Stimulated activated naive B cell treated with anti-CD40 and anti-IgM and Interleukin-4, amounts not matched to agents 10 μg/mL and 1 μg/mL and 100 μg/mL, for 72 hours (primary cell): ENCODE measurements around the gene PRM1.

Source experiments
- ATAC-seq, 2 donors: fragments of 150-1000 bp; cut with Tn5 transposase; replicated peaks; 2 replicates each; pipeline ENCODE4 v1.10.0; 2021; ENCODE audit warnings: moderate library complexity in 1 of 2
- DNase-seq: peaks from one replicate; pipeline ENCODE4 v3.0.0; 2021
- H3K27ac Mint-ChIP-seq: one replicate; pipeline ENCODE4 v1.8.0; 2022; ENCODE audit warnings: mild to moderate bottlenecking, mixed read lengths
- H3K27me3 Mint-ChIP-seq, 2 donors: one replicate each; pipeline ENCODE4 v1.8.0; 2022; ENCODE audit warnings: mixed read lengths in 2 of 2
- H3K36me3 Mint-ChIP-seq, 2 donors: one replicate each; pipeline ENCODE4 v1.8.0; 2022; ENCODE audit warnings: mixed read lengths in 2 of 2, mild to moderate bottlenecking in 1 of 2
- H3K4me1 Mint-ChIP-seq, 2 donors: one replicate each; pipeline ENCODE4 v1.8.0; 2022; ENCODE audit warnings: mixed read lengths in 2 of 2, mild to moderate bottlenecking in 1 of 2
- H3K4me3 Mint-ChIP-seq, 2 donors: one replicate each; pipeline ENCODE4 v1.8.0; 2022; ENCODE audit warnings: mild to moderate bottlenecking in 2 of 2, mixed read lengths in 2 of 2, moderate library complexity in 1 of 2
- H3K9me3 Mint-ChIP-seq, 2 donors: one replicate each; pipeline ENCODE4 v1.8.0; 2022; ENCODE audit warnings: mixed read lengths in 2 of 2, mild to moderate bottlenecking in 1 of 2

Gene PRM1

GRCh38 chr16:11277607-11278337 is 3.4 kb downstream of the PRM1 start:
- ATAC-seq (no peak), DNase-seq (no peak)
- Mint-ChIP-seq H3K27me3 (no peaks in the 10 kb centered on the region), H3K36me3 (no peaks in the 10 kb centered on the region), H3K27ac (peak overlapping the region; percentile 89), H3K4me1 (peaks cover 15 to 24% of the 10 kb centered on the region in 2 donors), H3K9me3 (no peaks in the 10 kb centered on the region), H3K4me3 (no peak overlapping the region)

DNA sequence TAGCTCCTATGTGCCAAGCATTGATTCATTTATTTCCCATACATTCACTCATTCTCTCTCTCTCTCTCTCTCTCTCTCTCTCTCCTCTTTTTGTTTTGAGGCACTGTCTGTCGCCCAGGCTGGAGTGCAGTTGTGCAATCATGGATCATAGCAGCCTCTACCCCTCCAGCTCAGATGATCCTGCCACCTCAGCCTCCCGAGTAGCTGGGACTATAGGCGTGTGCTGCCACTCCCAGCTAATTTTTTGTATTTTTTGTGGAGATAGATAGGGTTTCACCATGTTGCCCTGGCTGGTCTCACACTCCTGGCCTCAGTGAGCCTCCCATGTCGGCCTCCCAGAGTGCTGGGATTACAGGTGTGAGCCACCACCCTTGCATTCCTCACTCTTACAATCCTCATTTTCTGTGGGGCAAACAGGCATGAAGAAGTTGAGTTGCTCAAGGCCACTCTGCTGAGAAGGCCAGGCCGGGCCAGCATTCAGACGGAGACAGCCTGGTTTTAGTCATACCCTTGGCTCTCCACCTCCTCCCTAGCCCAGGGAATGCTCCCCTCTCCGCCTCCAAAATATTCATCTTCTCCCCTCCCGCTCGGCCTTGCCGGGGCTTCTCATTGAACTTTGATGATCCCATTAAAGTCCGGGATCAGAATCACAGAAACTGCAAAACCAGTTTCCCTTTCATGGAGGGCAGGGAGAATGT is 4.1 kb downstream of the PRM1 start:
- Mint-ChIP-seq H3K4me3 (no peak overlapping the region), H3K27ac (peak overlapping the region; percentile 89), H3K9me3 (no peaks in the 10 kb centered on the region), H3K4me1 (peaks cover 13 to 21% of the 10 kb centered on the region in 2 donors), H3K27me3 (no peaks in the 10 kb centered on the region), H3K36me3 (no peaks in the 10 kb centered on the region)
- DNase-seq (no peak), ATAC-seq (no peak)

DNA sequence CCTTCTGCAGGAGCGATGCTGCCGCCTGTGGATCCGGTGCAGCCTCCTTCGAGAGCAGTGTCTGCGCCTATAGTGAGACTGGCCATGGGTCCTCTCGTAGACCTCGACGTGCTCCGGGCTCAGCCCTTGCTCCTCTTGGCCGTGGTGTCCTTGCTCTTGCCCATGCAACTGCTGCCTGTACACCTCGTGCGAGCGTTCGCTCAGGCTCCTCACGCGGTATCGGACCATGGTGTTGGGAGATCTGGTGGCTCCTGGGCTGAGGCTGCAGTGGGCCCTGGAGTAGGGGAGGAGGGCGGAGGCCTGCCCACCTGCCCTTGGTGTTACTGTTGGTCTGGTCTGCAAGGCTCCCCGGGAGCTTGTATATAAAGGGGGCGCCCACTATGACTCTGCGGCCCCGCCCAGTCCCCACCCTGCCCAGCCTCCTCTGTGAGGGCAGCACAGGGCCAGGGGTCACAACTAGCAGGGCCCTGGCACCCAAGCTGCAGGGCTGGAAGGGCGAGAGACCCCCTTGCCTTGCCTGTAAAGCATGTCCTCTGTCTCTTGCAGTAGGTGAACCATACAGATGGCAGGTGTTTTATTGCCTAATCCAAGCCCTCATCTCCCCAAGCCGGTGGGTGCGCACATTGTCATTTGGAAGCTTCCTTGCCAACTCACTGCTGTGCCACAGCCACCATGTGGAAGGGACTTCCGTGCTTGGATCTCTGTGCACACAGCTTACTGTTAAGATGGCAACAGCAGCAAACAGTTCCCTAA is 4.8 kb downstream of the PRM1 start, which contains the start of gene PRM2:
Gene PRM2, minus strand, starts transcription at position 338 of the 753 bp plus-strand sequence. Its CDS starts 110 bp downstream, at position 228.
- peaks cover 12 to 19% of the 10 kb centered on the region in 2 donors for H3K4me1 Mint-ChIP-seq
- DNase-seq (no peak), ATAC-seq (no peak)
- H3K9me3 Mint-ChIP-seq = no peaks in the 10 kb centered on the region
- no peaks in the 10 kb centered on the region for H3K27me3 Mint-ChIP-seq
- no peaks in the 10 kb centered on the region for H3K36me3 Mint-ChIP-seq
- H3K27ac Mint-ChIP-seq = no peak within 1 kb of the TSS
- H3K4me3 Mint-ChIP-seq = no peak within 1 kb of the TSS

- Mint-ChIP-seq H3K27me3 (no peaks in the 10 kb centered on the region), H3K27ac (no peak overlapping the region), H3K9me3 (no peaks in the 10 kb centered on the region), H3K36me3 (no peaks in the 10 kb centered on the region), H3K4me1 (peaks cover 12 to 16% of the 10 kb centered on the region in 2 donors), H3K4me3 (no peak overlapping the region)
- no peak for ATAC-seq
- no peak for DNase-seq
These were observed 6.2 kb downstream of the PRM1 start for GRCh38 chr16:11274964-11275363.

- H3K4me3 Mint-ChIP-seq = no peak overlapping the region
- no peak overlapping the region for H3K27ac Mint-ChIP-seq
- H3K36me3 Mint-ChIP-seq = no peaks in the 10 kb centered on the region
- DNase-seq (no peak), ATAC-seq (no peak)
- H3K4me1 Mint-ChIP-seq = peaks cover 5% of the 10 kb centered on the region in 2 donors
- no peaks in the 10 kb centered on the region for H3K27me3 Mint-ChIP-seq
- no peaks in the 10 kb centered on the region for H3K9me3 Mint-ChIP-seq
These were observed 7.3 kb downstream of the PRM1 start for GRCh38 chr16:11273721-11274324.

DNA sequence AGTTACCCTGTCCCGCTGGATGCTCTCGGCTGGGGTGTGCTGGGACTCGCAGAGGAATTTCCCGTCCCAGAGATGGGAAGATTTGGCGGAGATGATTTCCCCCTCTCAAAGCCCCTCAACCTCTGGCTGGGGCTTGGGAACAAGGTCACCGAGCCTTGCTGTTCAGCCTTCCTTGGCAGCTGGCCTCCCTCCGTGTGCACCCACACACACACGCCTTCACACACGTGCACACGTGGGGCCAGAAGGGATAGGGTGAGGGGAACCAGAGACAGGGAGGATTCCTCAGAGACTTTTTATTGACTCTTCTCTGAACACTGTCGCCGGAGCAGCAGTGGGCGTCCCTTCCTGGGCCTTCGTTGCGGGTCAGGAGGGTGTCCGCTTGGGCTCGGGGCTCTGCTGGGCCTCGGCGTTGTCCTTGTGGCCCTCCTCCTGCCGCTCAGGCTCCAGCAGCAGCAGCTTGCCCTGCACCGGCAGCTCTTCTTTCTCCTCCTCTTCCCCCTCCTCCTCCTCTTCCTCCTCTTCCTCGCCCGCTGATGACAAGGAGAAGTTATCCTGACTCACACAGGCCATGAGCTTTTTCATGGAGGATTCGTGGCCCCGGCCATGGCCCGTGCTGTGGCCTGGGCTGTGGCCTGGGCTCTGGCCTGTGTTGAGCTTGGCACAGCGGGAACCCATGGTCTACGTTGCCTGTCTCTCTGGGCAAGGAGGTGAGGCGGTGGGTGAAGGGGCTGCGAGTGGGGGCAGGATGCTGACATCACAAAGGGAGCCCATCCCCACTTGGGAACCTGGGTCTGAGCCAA is 8.0 kb downstream of the PRM1 start, which contains the start of gene PRM3:
Gene PRM3, minus strand, starts transcription at position 709 of the 800 bp plus-strand sequence. Its CDS starts 34 bp downstream, at position 675.
- no peak for ATAC-seq
- Mint-ChIP-seq H3K27me3 (no peaks in the 10 kb centered on the region), H3K9me3 (no peaks in the 10 kb centered on the region), H3K4me1 (peaks cover 0 to 2% of the 10 kb centered on the region in 2 donors), H3K27ac (no peak within 1 kb of the TSS), H3K4me3 (peak within 1 kb of the TSS in 1 of 2 donors; percentile 26), H3K36me3 (no peaks in the 10 kb centered on the region)
- no peak for DNase-seq

GRCh38 chr16:11272484-11272883 is 8.6 kb downstream of the PRM1 start:
- Mint-ChIP-seq H3K36me3 (no peaks in the 10 kb centered on the region), H3K27me3 (no peaks in the 10 kb centered on the region), H3K4me1 (peaks cover 0 to 2% of the 10 kb centered on the region in 2 donors), H3K4me3 (no peak overlapping the region), H3K27ac (no peak overlapping the region), H3K9me3 (no peaks in the 10 kb centered on the region)
- DNase-seq = no peak
- no peak for ATAC-seq

- H3K27me3 Mint-ChIP-seq = no peaks in the 10 kb centered on the region
These were observed 9.5 kb downstream of the PRM1 start for GRCh38 chr16:11271610-11272009.

DNA sequence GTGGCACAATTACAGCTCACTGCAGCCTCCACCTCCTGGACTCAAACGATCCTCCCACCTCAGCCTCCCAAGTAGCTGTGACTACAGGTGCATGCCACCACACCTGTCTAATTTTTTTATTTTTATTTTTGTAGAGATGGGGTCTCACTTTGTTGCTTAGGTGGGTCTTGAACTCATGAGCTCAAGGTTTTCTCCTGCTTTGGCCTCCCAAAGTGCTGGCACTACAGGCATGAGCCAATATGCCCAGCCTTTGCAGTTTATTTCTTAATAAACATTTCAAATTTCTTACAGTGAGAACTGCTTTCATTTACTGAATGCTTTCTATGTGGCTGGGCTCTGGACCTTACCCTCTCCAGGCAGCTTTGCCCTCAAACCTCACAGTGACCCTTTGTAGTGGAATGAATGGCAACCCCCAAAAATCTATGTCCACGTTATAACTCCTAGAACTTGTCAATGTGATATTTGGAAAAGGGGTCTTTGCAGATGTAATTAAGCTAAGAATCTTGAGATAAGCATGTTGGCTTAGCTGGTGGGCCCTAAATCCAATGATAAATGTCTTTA is 10.4 kb downstream of the PRM1 start:
- Mint-ChIP-seq H3K27ac (peak overlapping the region; percentile 7), H3K9me3 (no peaks in the 10 kb centered on the region), H3K4me1 (peaks cover 0 to 3% of the 10 kb centered on the region in 2 donors), H3K4me3 (no peak overlapping the region), H3K27me3 (no peaks in the 10 kb centered on the region), H3K36me3 (no peaks in the 10 kb centered on the region)
- no peak for ATAC-seq
- DNase-seq = no peak

More at GRCh38 chr16:11271610-11272009, 9.5 kb downstream of the PRM1 start:
- H3K4me3 Mint-ChIP-seq = no peak overlapping the region
- H3K4me1 Mint-ChIP-seq = peaks cover 0 to 2% of the 10 kb centered on the region in 2 donors
- no peak for ATAC-seq
- DNase-seq = no peak
- no peak overlapping the region for H3K27ac Mint-ChIP-seq
- H3K9me3 Mint-ChIP-seq = no peaks in the 10 kb centered on the region
- no peaks in the 10 kb centered on the region for H3K36me3 Mint-ChIP-seq

GRCh38 chr16:11268921-11269375 is 12.2 kb downstream of the PRM1 start, which contains the start of gene TNP2:
Gene TNP2, minus strand, starts transcription at chr16:11269325. Its CDS starts 63 bp downstream, at chr16:11269262.
- no peak for DNase-seq
- H3K4me1 Mint-ChIP-seq = peaks cover 4 to 18% of the 10 kb centered on the region in 2 donors
- no peaks in the 10 kb centered on the region for H3K27me3 Mint-ChIP-seq
- H3K9me3 Mint-ChIP-seq = no peaks in the 10 kb centered on the region
- no peak within 1 kb of the TSS for H3K27ac Mint-ChIP-seq
- no peaks in the 10 kb centered on the region for H3K36me3 Mint-ChIP-seq
- no peak for ATAC-seq
- H3K4me3 Mint-ChIP-seq = no peak within 1 kb of the TSS

- H3K4me1 Mint-ChIP-seq = peaks cover 20 to 30% of the 10 kb centered on the region in 2 donors
- no peak overlapping the region for H3K4me3 Mint-ChIP-seq
- H3K36me3 Mint-ChIP-seq = no peaks in the 10 kb centered on the region
- no peaks in the 10 kb centered on the region for H3K27me3 Mint-ChIP-seq
- no peak for ATAC-seq
- H3K27ac Mint-ChIP-seq = no peak overlapping the region
- no peak for DNase-seq
- H3K9me3 Mint-ChIP-seq = no peaks in the 10 kb centered on the region
These were observed 16.0 kb downstream of the PRM1 start for GRCh38 chr16:11265124-11265523.

DNA sequence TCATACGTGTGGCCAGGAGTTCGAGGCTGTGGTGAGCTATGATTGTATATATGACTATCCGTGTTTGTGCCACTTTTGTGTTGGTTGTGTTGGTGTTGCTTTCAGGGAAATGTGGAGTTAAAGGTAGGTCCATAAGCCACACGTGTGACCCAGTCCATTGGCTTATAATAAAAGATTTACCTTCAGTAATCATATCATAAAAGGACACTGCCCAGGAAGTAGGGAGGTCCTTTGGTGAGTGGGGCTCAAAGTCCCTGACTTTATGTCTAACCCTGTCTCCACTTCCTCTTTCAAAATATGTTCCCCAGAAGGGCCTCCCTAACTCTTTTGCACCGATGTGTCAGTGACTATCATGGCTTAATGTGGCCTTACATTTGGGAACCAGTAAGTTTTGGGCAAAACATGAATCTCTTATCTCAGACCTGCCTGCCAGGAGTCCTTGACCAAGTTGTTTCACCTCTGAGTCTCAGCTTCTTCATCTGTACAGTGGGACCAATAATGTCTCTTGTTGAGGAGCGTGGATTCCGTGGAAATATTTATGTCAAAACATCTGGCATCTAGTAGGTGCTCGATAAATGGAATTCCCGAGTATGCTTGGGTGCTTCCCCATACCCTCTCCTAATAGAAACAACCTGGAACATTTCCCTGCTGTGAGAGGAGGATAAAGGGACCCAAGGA is 16.8 kb downstream of the PRM1 start:
- peaks cover 24 to 32% of the 10 kb centered on the region in 2 donors for H3K4me1 Mint-ChIP-seq
- H3K27me3 Mint-ChIP-seq = no peaks in the 10 kb centered on the region
- H3K9me3 Mint-ChIP-seq = no peaks in the 10 kb centered on the region
- H3K4me3 Mint-ChIP-seq = peak overlapping the region in 1 of 2 donors; percentile 16
- ATAC-seq (peak; percentile 73), DNase-seq (no peak)
- peak overlapping the region; percentile 89 for H3K27ac Mint-ChIP-seq
- peaks cover 0 to 4% of the 10 kb centered on the region in 2 donors for H3K36me3 Mint-ChIP-seq
